Naive thymus-derived CD4-positive, alpha-beta T cell (primary cell): ENCODE results near the gene USP53. TPM values are rescaled to one million over a fixed set of nuclear protein-coding genes. Genes with fewer than 3 reads are reported as not detected.

Experiments
- ATAC-seq: fragments of 150-1000 bp; cut with Tn5 transposase; 2 replicates; pipeline ENCODE4 v1.10.0; 2021; ENCODE audit warnings: mild to moderate bottlenecking, moderate library complexity
- CTCF ChIA-PET: fragments of 350-600 bp; sonication (Branson Sonifier 250); formaldehyde crosslinking; loops from one replicate; lab custom pipeline; 2021; ENCODE audit warnings: antibody characterized with exemption; lab: Charles Lee
- POLR2A ChIA-PET: fragments of 350-600 bp; sonication (Branson Sonifier 250); formaldehyde crosslinking; loops from one replicate; lab custom pipeline; 2021; ENCODE audit warnings: antibody characterized with exemption, inconsistent platforms; lab: Charles Lee
- DNase-seq, 9 donors: peaks; one replicate each; pipeline versions ENCODE4 v3.0.0 to v3.0.0-alpha.2; 2020 to 2022; ENCODE audit warnings: mixed read lengths in 1 of 9
- H3K27ac ChIP-seq: one replicate; pipeline ENCODE4 v1.7.0; 2013; ENCODE audit warnings: mild to moderate bottlenecking, low read depth, low read length, moderate library complexity
- H3K27me3 ChIP-seq, 2 donors: one replicate each; pipeline ENCODE4 v1.7.0; 2013; ENCODE audit warnings: low read length in 2 of 2, mild to moderate bottlenecking in 2 of 2, moderate library complexity in 2 of 2; ENCODE audit not compliant: control insufficient read depth in 2 of 2, insufficient read depth in 2 of 2
- H3K36me3 ChIP-seq, 3 experiments: 1 replicate in 2 of 3; 2 replicates in 1 of 3; pipeline ENCODE4 v1.7.0; 2013; ENCODE audit warnings: low read length in 3 of 3, mild to moderate bottlenecking in 3 of 3, moderate library complexity in 1 of 3; ENCODE audit not compliant: insufficient read depth in 3 of 3, control insufficient read depth in 2 of 3
- H3K4me1 ChIP-seq, 2 donors: one replicate each; pipeline ENCODE4 v1.7.0; 2013; ENCODE audit warnings: low read length in 2 of 2, mild to moderate bottlenecking in 2 of 2, moderate library complexity in 1 of 2; ENCODE audit not compliant: control insufficient read depth in 2 of 2, insufficient read depth in 2 of 2
- H3K4me3 ChIP-seq: 2 replicates; pipeline ENCODE4 v1.7.0; 2013; ENCODE audit warnings: mild to moderate bottlenecking, low read length
- H3K9me3 ChIP-seq, 3 experiments: 1 replicate in 2 of 3; 2 replicates in 1 of 3; pipeline ENCODE4 v1.7.0; 2013; ENCODE audit warnings: low read length in 3 of 3; ENCODE audit not compliant: control insufficient read depth in 2 of 3
- H3K27ac Mint-ChIP-seq, 9 donors: one replicate each; pipeline ENCODE4 v1.8.0; 2020 to 2022; ENCODE audit warnings: mixed read lengths in 9 of 9, mild to moderate bottlenecking in 8 of 9, moderate library complexity in 5 of 9, inconsistent platforms in 2 of 9
- H3K27me3 Mint-ChIP-seq, 5 donors: one replicate each; pipeline ENCODE4 v1.8.0; 2021 to 2022; ENCODE audit warnings: mixed read lengths in 5 of 5, mild to moderate bottlenecking in 1 of 5
- H3K36me3 Mint-ChIP-seq, 5 donors: one replicate each; pipeline ENCODE4 v1.8.0; 2020 to 2022; ENCODE audit warnings: mixed read lengths in 5 of 5, mild to moderate bottlenecking in 3 of 5, inconsistent platforms in 1 of 5
- H3K4me1 Mint-ChIP-seq, 7 donors: one replicate each; pipeline ENCODE4 v1.8.0; 2020 to 2022; ENCODE audit warnings: mixed read lengths in 7 of 7, mild to moderate bottlenecking in 3 of 7, inconsistent platforms in 1 of 7
- H3K4me3 Mint-ChIP-seq, 10 donors: one replicate each; pipeline ENCODE4 v1.8.0; 2020 to 2022; ENCODE audit warnings: mild to moderate bottlenecking in 10 of 10, mixed read lengths in 10 of 10, moderate library complexity in 6 of 10, inconsistent platforms in 2 of 10
- H3K9me3 Mint-ChIP-seq, 11 donors: one replicate each; pipeline ENCODE4 v1.8.0; 2020 to 2022; ENCODE audit warnings: mixed read lengths in 11 of 11, mild to moderate bottlenecking in 4 of 11, inconsistent platforms in 1 of 11, moderate library complexity in 1 of 11
- intact Hi-C, 2 donors: fragments of 100-400 bp; cut with micrococcal nuclease; formaldehyde crosslinking; loops; one replicate each; pipeline ENCODE4 v1.15.1; 2023
- polyA plus RNA-seq, 2 donors: library from polyadenylated mRNA; unstranded; fragments of 300-500 nt; fragmentation: Illumina TruSeq; gene quantifications; one replicate each; pipeline ENCODE4 v1.2.3, GENCODE V29; 2021
- total RNA-seq, 6 experiments: library from RNA in 5 of 6; stranded (reverse) in 5 of 6; gene quantifications; 1 replicate in 5 of 6; 2 replicates in 1 of 6; pipeline ENCODE4 v1.2.3 and lab custom pipeline; 2021 to 2026

The USP53 gene
- total and polyA plus RNA-seq, 7 experiments from 2014 or later = 7.3 to 29.8 (median 21.2) TPM

- no peaks in the 10 kb centered on the region for H3K36me3 ChIP-seq
- ATAC-seq (no peak), DNase-seq (no peak)
- no peaks in the 10 kb centered on the region for H3K27me3 ChIP-seq
- H3K27ac ChIP-seq = no peak overlapping the region
- Mint-ChIP-seq H3K9me3 (peaks cover 0 to 4% (median 0%) of the 10 kb centered on the region in 11 donors), H3K4me1 (peaks cover 9 to 64% (median 11%) of the 10 kb centered on the region in 7 donors), H3K4me3 (peak overlapping the region in 2 of 10 donors; percentile 39 to 77), H3K36me3 (peaks cover 0 to 3% (median 0%) of the 10 kb centered on the region in 5 donors), H3K27ac (peak overlapping the region in 1 of 9 donors; percentile 9), H3K27me3 (peaks cover 0 to 6% (median 0%) of the 10 kb centered on the region in 5 donors)
- no peaks in the 10 kb centered on the region for H3K9me3 ChIP-seq
- no peaks in the 10 kb centered on the region for H3K4me1 ChIP-seq
- intact Hi-C loops = no loop called here
- no peak overlapping the region for H3K4me3 ChIP-seq
- POLR2A ChIA-PET = no interaction called here
- CTCF ChIA-PET = no interaction called here
These were observed 6.3 kb upstream of the USP53 start for GRCh38 chr4:119206178-119206577.

GRCh38 chr4:119207051-119207450 is 5.5 kb upstream of the USP53 start:
- no peaks in the 10 kb centered on the region for H3K27me3 ChIP-seq
- no peak overlapping the region for H3K4me3 ChIP-seq
- peak overlapping the region in 2 of 9 donors; percentile 8 to 85 for H3K27ac Mint-ChIP-seq
- no peak for ATAC-seq
- ChIA-PET POLR2A (interaction anchor here (0.7 kb wide), 1 partner anchor 30 kb away, joined by 3 read pairs; no protein-coding TSS in a partner anchor), CTCF (no interaction called here)
- peaks cover 0 to 4% (median 0%) of the 10 kb centered on the region in 5 donors for H3K27me3 Mint-ChIP-seq
- intact Hi-C loops = no loop called here
- H3K36me3 Mint-ChIP-seq = no peaks in the 10 kb centered on the region
- peaks cover 13 to 65% (median 17%) of the 10 kb centered on the region in 7 donors for H3K4me1 Mint-ChIP-seq
- H3K4me3 Mint-ChIP-seq = peak overlapping the region in 2 of 10 donors; percentile 52 to 77
- no peaks in the 10 kb centered on the region for H3K36me3 ChIP-seq
- no peak overlapping the region for H3K27ac ChIP-seq
- H3K9me3 Mint-ChIP-seq = peaks cover 0 to 3% (median 0%) of the 10 kb centered on the region in 11 donors
- no peaks in the 10 kb centered on the region for H3K9me3 ChIP-seq
- no peak for DNase-seq
- H3K4me1 ChIP-seq = no peaks in the 10 kb centered on the region

- peak in 1 of 9 donors; percentile 37 for DNase-seq
- CTCF ChIA-PET = no interaction called here
These were observed 3.4 kb upstream of the USP53 start for GRCh38 chr4:119209077-119209476.

GRCh38 chr4:119209586-119209985 is 2.9 kb upstream of the USP53 start:
- intact Hi-C loops = no loop called here
- POLR2A ChIA-PET = interaction anchor here (0.6 kb wide), 1 partner anchor 154 kb away, joined by 4 read pairs; no protein-coding TSS in a partner anchor
- Mint-ChIP-seq H3K4me1 (peaks cover 19 to 60% (median 30%) of the 10 kb centered on the region in 7 donors), H3K4me3 (no peak overlapping the region), H3K36me3 (no peaks in the 10 kb centered on the region), H3K9me3 (peaks cover 0 to 3% (median 0%) of the 10 kb centered on the region in 11 donors), H3K27ac (peak overlapping the region in 2 of 9 donors; percentile 29 to 35), H3K27me3 (peaks cover 0 to 4% (median 0%) of the 10 kb centered on the region in 5 donors)
- no peak for DNase-seq
- H3K27me3 ChIP-seq = no peaks in the 10 kb centered on the region
- CTCF ChIA-PET = no interaction called here
- ATAC-seq = no peak
- peaks cover 0 to 7% of the 10 kb centered on the region in 2 donors for H3K4me1 ChIP-seq
- H3K4me3 ChIP-seq = no peak overlapping the region
- no peaks in the 10 kb centered on the region for H3K9me3 ChIP-seq
- H3K27ac ChIP-seq = no peak overlapping the region
- H3K36me3 ChIP-seq = peaks cover 0 to 6% (median 0%) of the 10 kb centered on the region in 3 experiments

More at GRCh38 chr4:119209077-119209476, 3.4 kb upstream of the USP53 start:
- no peaks in the 10 kb centered on the region for H3K36me3 Mint-ChIP-seq
- Histone ChIP-seq H3K27me3 (no peaks in the 10 kb centered on the region), H3K4me3 (no peak overlapping the region), H3K36me3 (peaks cover 0 to 6% (median 0%) of the 10 kb centered on the region in 3 experiments), H3K4me1 (peaks cover 0 to 6% of the 10 kb centered on the region in 2 donors), H3K27ac (no peak overlapping the region), H3K9me3 (no peaks in the 10 kb centered on the region)
- H3K27me3 Mint-ChIP-seq = peaks cover 0 to 4% (median 0%) of the 10 kb centered on the region in 5 donors
- H3K4me3 Mint-ChIP-seq = no peak overlapping the region
- peak overlapping the region in 4 of 9 donors; percentile 18 to 35 (median 27) for H3K27ac Mint-ChIP-seq
- ATAC-seq = no peak
- H3K9me3 Mint-ChIP-seq = peaks cover 0 to 3% (median 0%) of the 10 kb centered on the region in 11 donors
- intact Hi-C loops = no loop called here
- peaks cover 17 to 58% (median 25%) of the 10 kb centered on the region in 7 donors for H3K4me1 Mint-ChIP-seq
- POLR2A ChIA-PET = no interaction called here

GRCh38 chr4:119210775-119211174 is 1.7 kb upstream of the USP53 start:
- peaks cover 22 to 66% (median 33%) of the 10 kb centered on the region in 7 donors for H3K4me1 Mint-ChIP-seq
- ATAC-seq (no peak), DNase-seq (no peak)
- Histone ChIP-seq H3K9me3 (no peaks in the 10 kb centered on the region), H3K27me3 (no peaks in the 10 kb centered on the region), H3K36me3 (peaks cover 0 to 6% (median 0%) of the 10 kb centered on the region in 3 experiments), H3K4me1 (peaks cover 0 to 10% of the 10 kb centered on the region in 2 donors), H3K4me3 (no peak overlapping the region), H3K27ac (no peak overlapping the region)
- peaks cover 0 to 3% (median 0%) of the 10 kb centered on the region in 11 donors for H3K9me3 Mint-ChIP-seq
- no peaks in the 10 kb centered on the region for H3K36me3 Mint-ChIP-seq
- ChIA-PET POLR2A (interaction anchor here (4.0 kb wide), 1 partner anchor 89 kb away, joined by 28 read pairs; a partner anchor contains a TSS), CTCF (interaction anchor here (0.8 kb wide), 1 partner anchor 1874 kb away, joined by 3 read pairs; no protein-coding TSS in a partner anchor)
- peak overlapping the region; percentile 42 to 100 (median 94) for H3K4me3 Mint-ChIP-seq
- intact Hi-C loops = loop anchor here (5.0 to 10.0 kb wide), 4 partner anchors 162 to 616 kb away; partner anchors contain the start of gene PDE5A (in 1 of the 2)
- peak overlapping the region in 8 of 9 donors; percentile 8 to 100 (median 78) for H3K27ac Mint-ChIP-seq
- peaks cover 0 to 4% (median 0%) of the 10 kb centered on the region in 5 donors for H3K27me3 Mint-ChIP-seq

GRCh38 chr4:119211867-119212233 is 663 bp upstream of the USP53 start:
- H3K27ac ChIP-seq = peak overlapping the region; percentile 77
- Mint-ChIP-seq H3K4me1 (peaks cover 23 to 65% (median 34%) of the 10 kb centered on the region in 7 donors), H3K27me3 (peaks cover 0 to 4% (median 0%) of the 10 kb centered on the region in 5 donors), H3K9me3 (peaks cover 0 to 3% (median 0%) of the 10 kb centered on the region in 11 donors), H3K36me3 (peaks cover 0 to under 1% (median 0%) of the 10 kb centered on the region in 5 donors), H3K27ac (peak overlapping the region; percentile 92 to 100 (median 96)), H3K4me3 (peak overlapping the region; percentile 89 to 100 (median 94))
- H3K4me1 ChIP-seq = peaks cover 0 to 10% of the 10 kb centered on the region in 2 donors
- intact Hi-C loops = loop anchor here (1.0 to 10.0 kb wide), 18 partner anchors 26 to 933 kb away; partner anchors contain the start of genes METTL14 (in 2 of the 2), PDE5A (in 2 of the 2), SEC24D (in 2 of the 2) and MAD2L1 (in 1 of the 2)
- ATAC-seq (peak; percentile 26), DNase-seq (no peak)
- no peaks in the 10 kb centered on the region for H3K27me3 ChIP-seq
- CTCF ChIA-PET = interaction anchor here (0.8 to 1.1 kb wide), 2 partner anchors 88 to 1873 kb away, joined by 3 read pairs; no protein-coding TSS in a partner anchor
- H3K4me3 ChIP-seq = peak overlapping the region; percentile 91
- peaks cover 0 to 6% (median 0%) of the 10 kb centered on the region in 3 experiments for H3K36me3 ChIP-seq
- H3K9me3 ChIP-seq = no peaks in the 10 kb centered on the region
- POLR2A ChIA-PET = interaction anchor here (0.6 to 4.0 kb wide), 10 partner anchors 16 to 526 kb away, joined by 3 to 28 read pairs (median 5); partner anchors contain the start of genes MYOZ2 and PDE5A
